Loucy (cell line): ENCODE measurements around the gene CACNA1B.

ENCODE experiments used
- H2AFZ ChIP-seq: fragments of 200-600 bp; sonication (generic); 2 replicates; pipeline ENCODE4 v1.6.0; 2016; ENCODE audit warnings: antibody characterized with exemption, mild to moderate bottlenecking, low read length, moderate library complexity
- H3F3A ChIP-seq: fragments of 200-600 bp; 2 replicates; pipeline ENCODE4 v1.6.0; 2016; ENCODE audit warnings: antibody characterized with exemption, low read depth, mild to moderate bottlenecking
- H3K27me3 ChIP-seq: fragments of 200-600 bp; sonication (generic); 2 replicates; pipeline ENCODE4 v1.6.1; 2014; ENCODE audit warnings: low read length, mild to moderate bottlenecking; ENCODE audit not compliant: insufficient read depth, poor library complexity, severe bottlenecking
- H3K36me3 ChIP-seq: fragments of 200-600 bp; sonication (generic); 2 replicates; pipeline ENCODE4 v1.6.1; 2016; ENCODE audit warnings: low read length; ENCODE audit not compliant: insufficient read depth
- H3K4me1 ChIP-seq: fragments of 200-600 bp; sonication (generic); 2 replicates; pipeline ENCODE4 v1.5.1; 2014; ENCODE audit warnings: low read length, mild to moderate bottlenecking; ENCODE audit not compliant: insufficient read depth, poor library complexity, severe bottlenecking
- H3K4me2 ChIP-seq: fragments of 200-600 bp; sonication (generic); 2 replicates; pipeline ENCODE4 v1.6.0; 2014; ENCODE audit warnings: antibody characterized with exemption, low read length, low read depth, mild to moderate bottlenecking; ENCODE audit not compliant: poor library complexity, severe bottlenecking
- H3K4me3 ChIP-seq: fragments of 200-600 bp; sonication (generic); 2 replicates; pipeline ENCODE4 v1.5.1; 2014; ENCODE audit warnings: low read length, mild to moderate bottlenecking, mixed read lengths; ENCODE audit not compliant: poor library complexity, severe bottlenecking
- H3K79me2 ChIP-seq: fragments of 200-600 bp; sonication (generic); 2 replicates; pipeline ENCODE4 v1.6.1; 2014; ENCODE audit warnings: low read length; ENCODE audit not compliant: insufficient read depth
- H3K9ac ChIP-seq: fragments of 200-600 bp; sonication (generic); 2 replicates; pipeline ENCODE4 v1.6.0; 2014; ENCODE audit warnings: mild to moderate bottlenecking, low read depth, low read length, moderate library complexity; ENCODE audit not compliant: poor library complexity, severe bottlenecking
- H3K9me2 ChIP-seq: fragments of 200-600 bp; sonication (generic); replicated peaks from 2 replicates; pipeline ENCODE4 v1.6.1; 2016; ENCODE audit warnings: low read depth, low read length, mixed read lengths
- H3K9me3 ChIP-seq: fragments of 200-600 bp; sonication (generic); 2 replicates; pipeline ENCODE4 v1.6.1; 2014; ENCODE audit warnings: mild to moderate bottlenecking, antibody characterized with exemption, low read length, low read depth; ENCODE audit not compliant: insufficient read depth
- H4K20me1 ChIP-seq: fragments of 200-600 bp; sonication (generic); 2 replicates; pipeline ENCODE4 v1.6.0; 2014; ENCODE audit warnings: antibody characterized with exemption, low read length, mild to moderate bottlenecking; ENCODE audit not compliant: insufficient read depth, poor library complexity, severe bottlenecking
- CTCF ChIP-seq: fragments of 200-600 bp; sonication (generic); conservative IDR thresholded peaks from 2 replicates; pipeline ENCODE4 v1.5.1; 2014; ENCODE audit warnings: mild to moderate bottlenecking, antibody characterized with exemption, low read length
- EZH2phosphoT487 ChIP-seq: fragments of 200-600 bp; IDR thresholded peaks from 2 replicates; pipeline ENCODE4 v1.6.1; 2018; ENCODE audit warnings: antibody characterized with exemption, mild to moderate bottlenecking, moderate library complexity, borderline replicate concordance

The CACNA1B gene

GRCh38 chr9:138007566-138007917 lies 130.0 kb downstream of the CACNA1B start:
- H3K27me3 ChIP-seq: no peaks in the 10 kb centered on the region
- peaks cover 39% of the 10 kb centered on the region; the same call in 1 of the 2 replicates for H3K9me3 ChIP-seq

GRCh38 chr9:138007918-138008841 lies 130.6 kb downstream of the CACNA1B start:
- H4K20me1 ChIP-seq: no peaks in the 10 kb centered on the region
- H3K79me2 ChIP-seq: no peaks in the 10 kb centered on the region
- H3F3A ChIP-seq: no peaks in the 10 kb centered on the region
- no peaks in the 10 kb centered on the region for H3K36me3 ChIP-seq
- H3K4me1 ChIP-seq: no peaks in the 10 kb centered on the region
- H3K9me2 ChIP-seq: no peaks in the 10 kb centered on the region
- no peak overlapping the region for H3K4me3 ChIP-seq
- no peak for TF ChIP-seq CTCF
- TF ChIP-seq EZH2phosphoT487: no peak
- H3K9me3 ChIP-seq: peaks cover 39% of the 10 kb centered on the region; the same call in 1 of the 2 replicates
- no peak overlapping the region for H3K4me2 ChIP-seq
- H3K9ac ChIP-seq: no peak overlapping the region
- no peaks in the 10 kb centered on the region for H3K27me3 ChIP-seq
- no peak overlapping the region for H2AFZ ChIP-seq

More at GRCh38 chr9:138007566-138007917, 130.0 kb downstream of the CACNA1B start:
- Histone ChIP-seq H4K20me1 (no peaks in the 10 kb centered on the region), H3K9me2 (no peaks in the 10 kb centered on the region), H3K4me1 (no peaks in the 10 kb centered on the region), H3K79me2 (no peaks in the 10 kb centered on the region), H3K4me3 (no peak overlapping the region), H3F3A (no peaks in the 10 kb centered on the region), H2AFZ (no peak overlapping the region), H3K9ac (no peak overlapping the region), H3K36me3 (no peaks in the 10 kb centered on the region), H3K4me2 (no peak overlapping the region)
- no peak for TF ChIP-seq CTCF

- Histone ChIP-seq H3K4me1 (no peaks in the 10 kb centered on the region), H3K4me2 (no peak overlapping the region), H3K27me3 (no peaks in the 10 kb centered on the region), H2AFZ (no peak overlapping the region), H3K79me2 (no peaks in the 10 kb centered on the region), H4K20me1 (no peaks in the 10 kb centered on the region), H3K4me3 (no peak overlapping the region), H3K9me2 (no peaks in the 10 kb centered on the region), H3K9me3 (peaks cover 43% of the 10 kb centered on the region; the same call in 1 of the 2 replicates), H3K9ac (no peak overlapping the region), H3K36me3 (no peaks in the 10 kb centered on the region), H3F3A (no peaks in the 10 kb centered on the region)
- TF ChIP-seq CTCF (no peak), EZH2phosphoT487 (no peak)
Observed at GRCh38 chr9:138009016-138009802, 131.6 kb downstream of the CACNA1B start.
